ENCODE measurements around the gene FARSA.

GRCh38 chr19:12938779-12939601, 5.5 kb upstream of the FARSA start:
- TF ChIP-seq CTCF (IDR thresholded peaks at IDR 0.05) = peak in 1 of 4 experiments; percentile 6
- no peak for TF ChIP-seq POLR2A (IDR thresholded peaks at IDR 0.05)

Data from uterus (tissue), 2 donors.